Activated naive CD4-positive, alpha-beta T cell treated with anti-CD3 and anti-CD28 coated beads, Interleukin-2, amount 50 U/mL, for 16 hours (primary cell): ENCODE results near the gene OCEL1.
A peak's percentile ranks its signal among the peaks of the same experiment; 100 is the strongest.

Source experiments
- DNase-seq: peaks from one replicate; pipeline ENCODE4 v3.0.0-alpha.2; 2020

Gene OCEL1

DNA sequence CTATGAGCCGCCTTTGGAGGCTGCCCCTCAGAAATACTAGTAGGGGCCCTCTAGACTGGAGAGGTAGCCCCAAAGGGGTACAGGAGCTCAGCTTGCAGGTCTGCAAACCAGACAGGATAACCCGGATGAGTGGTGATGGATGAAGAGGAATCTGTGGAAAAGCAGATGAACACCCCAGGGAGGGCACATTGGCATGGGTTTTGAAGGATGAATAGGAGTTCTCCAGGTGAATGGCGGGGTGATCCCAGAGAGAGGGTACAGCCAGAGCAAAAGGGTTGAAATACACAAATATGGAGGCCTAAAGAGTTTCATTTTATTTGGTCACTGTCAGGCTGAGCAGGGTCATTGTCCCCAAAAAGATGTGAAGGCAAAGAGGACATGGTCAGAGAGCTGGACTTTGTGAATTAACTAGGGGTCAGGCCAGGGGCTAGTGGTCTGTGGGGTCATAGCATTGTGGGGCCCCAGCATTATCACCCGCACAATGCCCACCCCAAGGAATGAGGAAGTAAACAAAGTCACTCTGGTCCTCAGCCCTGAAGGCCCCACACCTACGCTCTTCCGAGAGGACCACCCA is 14.9 kb downstream of the OCEL1 start:
- no peak for DNase-seq

DNA sequence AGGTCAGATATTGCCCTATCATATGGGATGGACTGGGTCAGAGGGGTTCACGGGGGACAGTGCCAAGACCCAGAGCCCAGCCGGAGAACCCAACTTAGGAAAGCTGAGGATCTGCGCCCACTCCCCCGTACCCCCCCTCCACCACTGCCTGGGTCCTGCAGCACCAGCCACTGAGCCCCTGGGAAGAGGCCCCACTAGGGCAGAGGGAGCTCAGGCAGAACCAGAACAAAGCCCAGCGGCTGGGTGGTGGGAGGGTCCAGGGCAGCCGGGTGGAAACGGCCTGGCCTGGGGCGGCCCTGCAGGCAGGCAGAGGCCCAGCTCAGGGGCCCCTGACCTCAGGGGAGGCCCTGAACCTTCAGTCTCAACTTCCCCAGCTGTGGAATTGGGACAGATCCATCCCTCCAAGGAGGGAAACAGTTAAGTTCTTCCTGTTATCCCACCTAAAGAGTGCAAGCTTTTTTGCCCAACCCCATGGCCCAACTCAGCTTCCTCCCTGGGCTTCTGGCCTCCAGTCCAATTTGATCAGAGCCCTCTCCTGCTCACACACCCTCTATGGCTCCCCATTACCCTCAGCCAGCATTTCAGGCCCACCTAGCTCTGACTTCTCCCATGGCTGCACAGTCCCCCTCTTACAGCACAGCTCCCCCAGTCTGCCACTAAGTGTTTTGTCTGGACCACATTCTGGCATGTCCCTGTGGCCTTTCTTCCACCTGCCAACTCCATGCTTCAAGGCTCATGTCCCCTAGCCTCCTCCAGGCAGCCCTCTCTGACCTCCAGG is 16.6 kb downstream of the OCEL1 start:
- no peak for DNase-seq

DNA sequence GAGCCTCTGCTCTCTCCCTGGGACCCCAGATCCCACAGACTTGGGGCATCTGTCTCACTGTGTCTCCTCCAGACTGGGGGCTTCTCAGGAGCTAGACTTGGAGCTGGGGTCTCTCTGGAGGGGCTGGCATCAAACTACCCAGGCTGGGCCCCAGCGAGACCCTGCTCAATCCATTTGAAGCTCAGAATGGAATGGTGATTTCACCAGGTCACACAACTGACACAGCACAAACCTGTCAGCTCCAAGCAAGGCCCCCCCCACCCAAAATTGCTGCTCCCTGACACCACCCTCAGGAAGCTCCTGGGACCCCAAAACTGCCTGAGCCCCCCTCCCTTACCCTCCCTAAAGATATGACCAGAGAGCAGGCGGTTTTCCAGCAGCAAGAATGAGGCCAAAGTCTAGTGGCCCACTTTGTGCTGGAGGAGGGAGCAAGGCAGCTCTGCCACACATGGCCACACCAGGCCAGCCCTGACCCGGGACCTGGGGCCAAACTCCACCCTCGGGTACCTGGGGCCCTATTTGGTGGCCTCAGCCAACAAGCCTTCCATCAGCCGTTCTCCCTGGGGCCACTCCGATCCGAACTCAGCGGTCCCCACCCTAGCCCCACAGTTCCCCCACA is 17.3 kb downstream of the OCEL1 start:
- DNase-seq, result no peak

DNA sequence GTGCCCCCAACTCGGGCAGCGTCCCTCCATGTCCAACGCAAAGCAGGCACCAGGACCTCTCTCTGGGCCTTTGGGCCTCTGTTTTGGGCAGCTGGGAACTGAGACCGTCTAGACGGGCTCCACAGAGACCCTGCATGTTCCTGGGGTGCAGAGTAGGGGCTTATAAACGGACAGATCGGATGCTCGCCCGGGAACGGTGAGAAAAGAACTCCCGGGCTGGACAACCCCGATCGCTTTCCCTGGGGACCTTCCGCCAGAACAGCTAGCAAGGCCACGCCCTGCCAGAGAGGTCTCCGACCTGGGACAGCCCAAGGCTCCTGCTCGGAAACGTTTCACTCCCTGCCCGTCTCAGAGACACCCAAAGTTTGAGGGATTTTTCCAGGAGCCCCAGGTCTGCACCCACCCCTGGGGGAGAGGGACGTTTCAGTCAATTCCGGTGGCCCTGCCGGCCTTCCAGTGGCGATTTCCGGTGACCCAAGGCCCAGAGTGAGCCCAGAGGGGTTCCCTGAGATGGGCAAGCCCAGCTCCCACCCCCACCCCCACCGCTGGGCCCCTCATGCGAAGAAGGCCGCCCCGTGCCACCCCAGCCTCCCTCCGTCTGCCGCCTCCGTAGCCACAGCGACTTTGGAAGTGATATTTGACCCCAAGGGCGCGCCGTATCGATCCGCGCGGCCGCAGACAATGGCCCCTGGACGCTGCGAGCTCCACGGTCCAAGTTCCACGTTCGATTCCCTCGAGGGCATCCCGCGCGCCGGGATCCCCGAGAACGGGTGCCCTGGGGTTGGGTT is 18.0 kb downstream of the OCEL1 start:
- no peak for DNase-seq

DNA sequence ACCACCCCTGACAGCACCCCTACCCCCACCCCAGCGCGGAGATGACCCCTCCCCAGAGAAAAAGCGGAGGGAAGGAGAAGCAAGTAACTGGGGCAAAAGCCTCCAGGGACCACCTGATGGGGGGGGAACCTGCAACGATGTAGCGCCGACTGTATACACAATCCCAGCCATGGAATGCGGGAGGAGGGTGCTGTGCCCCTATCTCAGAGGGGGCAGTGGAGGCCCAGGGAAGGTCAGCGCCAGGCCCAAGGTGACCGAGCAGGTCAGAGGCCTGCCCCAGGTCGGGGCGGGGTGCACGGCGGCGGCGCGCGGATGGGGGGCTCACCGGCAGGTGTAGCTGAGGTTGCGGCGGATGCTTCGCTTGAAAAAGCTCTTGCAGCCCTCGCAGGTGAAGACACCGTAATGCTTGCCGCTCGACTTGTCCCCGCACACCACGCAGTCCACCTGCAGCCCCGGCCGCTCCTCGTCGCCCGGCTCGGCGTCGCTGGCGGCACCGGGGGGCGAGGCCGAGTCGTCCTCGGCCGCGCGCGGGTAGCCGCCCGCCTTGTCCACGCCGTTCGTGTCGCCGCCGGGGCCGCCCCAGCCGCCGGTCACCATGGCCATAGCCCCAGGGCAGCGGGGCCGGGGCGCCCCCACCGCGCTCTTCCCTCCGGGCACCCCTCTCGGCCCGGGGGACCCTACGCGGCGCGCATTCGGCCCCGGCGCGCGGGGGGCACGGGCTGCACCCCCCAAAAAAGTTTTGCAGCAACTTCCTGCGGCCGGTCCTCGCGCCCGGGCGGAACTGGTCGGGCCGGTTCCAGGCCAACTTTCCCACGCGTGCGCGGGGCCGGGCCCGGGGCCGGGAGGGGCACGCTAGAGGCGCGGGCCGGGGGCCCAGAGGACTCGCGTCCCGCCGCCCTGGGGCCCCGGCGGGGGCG is 18.9 kb downstream of the OCEL1 start:
- no peak for DNase-seq

DNA sequence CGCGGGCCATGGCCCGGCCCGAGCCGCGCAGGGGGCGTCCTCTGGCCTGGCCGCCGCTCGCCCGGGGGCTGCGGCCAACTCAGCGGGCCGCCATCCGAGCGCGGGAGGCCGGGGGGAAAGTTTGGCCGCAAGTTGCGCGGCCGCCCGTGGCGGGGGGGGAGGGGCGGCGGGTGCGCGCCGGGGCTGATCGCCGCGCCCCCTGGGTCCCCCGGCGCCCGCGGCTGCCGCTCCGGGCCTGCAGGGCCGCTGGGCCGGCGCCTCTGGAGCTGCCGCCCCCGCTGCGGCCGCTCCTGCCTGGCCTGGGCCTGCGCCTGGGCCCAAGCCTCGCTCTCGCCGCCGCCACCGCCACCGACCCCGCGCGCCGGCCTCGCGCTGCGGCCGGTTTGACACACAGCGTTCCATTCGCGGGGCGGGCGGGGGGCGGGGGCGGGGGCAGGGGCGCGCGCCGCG is 19.5 kb downstream of the OCEL1 start, which contains the start of gene NR2F6:
TSS of gene NR2F6 (minus strand) at position 385 of the 450 bp plus-strand sequence. CDS start 699 bp downstream, outside the sequence.
- no peak for DNase-seq

DNA sequence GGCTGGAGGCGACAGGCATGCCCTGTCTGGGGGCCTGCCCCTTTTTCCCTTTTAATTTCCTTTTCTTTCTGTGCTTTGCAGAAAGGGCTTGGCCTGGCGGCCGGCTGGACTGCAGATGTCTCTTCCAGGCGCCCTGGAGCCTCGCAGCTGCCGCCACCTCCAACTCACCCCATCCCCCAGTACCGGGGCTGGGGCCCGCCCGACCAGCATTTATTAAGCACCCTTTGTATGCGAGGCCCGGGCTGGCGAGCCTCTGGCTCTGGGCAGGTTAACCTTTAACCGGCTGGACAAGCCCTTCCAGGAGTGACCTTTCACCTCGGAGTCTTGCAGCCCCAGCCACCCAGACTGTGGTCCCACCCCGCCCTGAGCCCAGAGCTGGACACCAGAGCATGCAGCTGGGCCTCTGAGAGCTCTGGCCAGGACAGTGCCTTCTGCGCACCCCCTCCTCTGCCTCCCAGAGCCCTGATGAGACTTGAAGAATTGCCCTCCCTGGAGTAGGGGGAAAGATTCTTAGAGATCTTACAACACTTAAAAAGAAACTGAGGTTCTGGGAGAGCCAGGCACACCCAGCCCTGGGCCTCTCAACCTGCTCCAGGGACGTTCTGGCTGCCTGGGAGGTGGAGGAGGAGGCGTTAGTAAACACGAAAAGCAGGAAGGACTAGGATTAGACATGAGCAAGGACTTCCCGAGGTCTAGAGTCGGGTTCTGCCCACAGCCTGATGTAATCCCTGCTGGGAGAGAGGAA is 20.8 kb downstream of the OCEL1 start:
- no peak for DNase-seq

DNA sequence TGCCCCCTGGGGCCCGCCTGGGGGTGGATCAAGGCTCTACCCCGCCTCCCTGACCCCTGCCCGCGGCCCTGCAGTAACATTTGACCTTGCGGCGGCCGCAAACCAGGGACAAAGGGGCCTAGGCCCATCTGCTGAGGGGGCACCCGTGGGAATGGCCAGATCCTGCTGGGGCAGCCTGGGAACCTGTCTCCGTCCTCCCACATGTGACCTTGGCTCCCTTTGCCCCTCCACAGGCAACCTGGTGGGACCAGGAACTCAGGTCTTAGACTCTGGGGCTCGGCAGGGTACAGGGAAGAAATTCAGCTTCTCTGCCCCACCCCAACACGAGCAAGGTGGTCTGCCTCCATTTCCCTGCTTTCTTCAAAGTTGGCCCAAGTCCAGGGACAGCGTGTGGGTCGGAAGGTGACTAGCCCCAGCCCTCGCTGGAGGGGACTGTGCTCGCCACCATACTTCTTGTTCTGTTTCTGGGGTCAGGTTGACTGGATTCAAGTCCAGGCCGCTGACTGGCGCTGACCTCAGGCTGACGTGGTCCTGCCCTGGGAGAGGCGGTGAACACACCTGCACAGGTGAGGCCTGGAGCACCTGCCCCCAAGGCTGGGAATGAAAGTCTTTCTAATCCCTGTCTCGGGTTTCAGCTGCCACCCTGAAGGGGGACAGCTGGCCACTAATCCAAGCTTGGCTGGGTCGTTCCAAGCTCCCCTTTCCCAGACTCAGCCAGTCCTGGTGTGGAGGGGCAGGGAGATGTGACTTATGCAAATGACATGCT is 22.2 kb downstream of the OCEL1 start:
- DNase-seq, result no peak

DNA sequence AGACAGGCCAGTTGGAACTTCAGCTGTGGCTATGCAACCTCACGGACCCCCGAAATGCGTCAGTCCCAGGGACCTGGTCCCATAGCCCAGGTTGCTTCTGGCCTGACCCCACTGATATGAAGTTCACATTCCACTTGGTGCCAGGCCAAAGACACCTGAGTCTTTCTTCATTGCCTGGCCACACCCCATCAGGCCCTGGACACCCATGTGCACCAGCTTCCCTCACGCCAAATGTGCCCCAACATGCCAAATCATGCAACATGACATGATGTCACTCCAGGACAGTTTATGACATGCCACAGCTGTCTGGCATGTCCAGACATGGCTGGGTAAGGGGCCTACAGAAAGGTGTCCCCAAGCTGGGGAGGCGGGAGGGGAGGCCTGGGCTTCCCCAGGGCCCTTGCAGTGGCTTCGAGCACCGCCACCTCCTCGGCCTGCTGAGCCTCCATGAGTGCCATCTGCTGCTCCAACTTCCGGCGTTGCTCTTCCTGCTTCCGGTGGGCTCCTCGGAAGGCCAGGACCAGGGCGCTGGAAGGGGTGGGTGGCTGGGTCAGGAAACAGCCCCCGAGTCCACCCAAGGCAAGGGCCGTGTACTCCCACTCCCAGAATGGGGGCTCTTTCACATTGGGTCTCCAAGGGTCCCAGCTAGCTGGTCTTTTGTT is 24.0 kb downstream of the OCEL1 start:
- DNase-seq, result no peak

DNA sequence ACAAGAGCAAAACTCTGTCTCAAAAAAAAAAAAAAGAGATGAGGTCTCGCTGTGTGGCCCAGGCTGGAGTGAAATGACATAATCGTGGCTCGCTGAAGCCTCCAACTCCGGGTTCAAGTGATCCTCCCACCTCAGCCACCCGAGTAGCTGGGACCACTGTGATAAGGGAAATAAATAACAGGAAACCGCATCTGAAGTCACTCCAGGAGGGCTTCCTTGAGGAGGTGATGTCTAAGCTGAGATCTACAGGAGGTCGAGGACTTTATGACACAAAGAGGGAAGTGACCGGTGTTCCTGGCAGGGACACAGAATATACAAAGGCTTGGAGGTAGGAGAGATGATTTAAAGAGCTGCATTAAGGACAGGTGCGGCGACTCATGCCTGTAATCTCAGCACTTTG is 28.6 kb downstream of the OCEL1 start:
- DNase-seq, result no peak

DNA sequence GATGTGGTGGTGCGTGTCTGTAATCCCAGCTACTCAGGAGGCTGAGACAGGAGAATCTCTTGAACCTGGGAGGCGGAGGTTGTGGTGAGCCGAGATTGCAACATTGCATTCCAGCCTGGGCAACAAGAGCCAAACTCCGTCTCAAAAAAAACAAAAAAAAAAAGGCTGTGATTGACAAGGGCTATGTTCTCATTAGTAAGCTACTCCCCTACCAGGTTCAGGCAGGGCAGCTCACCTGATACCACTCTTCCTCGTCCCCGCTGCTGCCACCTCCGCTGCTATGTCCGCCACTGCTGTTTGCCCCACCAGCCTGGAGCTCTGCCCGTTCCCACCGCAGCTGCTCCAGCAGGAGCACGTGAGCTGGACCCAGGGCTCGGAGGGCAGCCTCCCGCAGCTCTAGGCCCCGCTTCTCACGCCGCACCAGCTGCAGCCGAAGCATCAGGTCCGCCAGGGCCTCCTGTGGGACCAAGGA is 29.2 kb downstream of the OCEL1 start:
- DNase-seq, result no peak

DNA sequence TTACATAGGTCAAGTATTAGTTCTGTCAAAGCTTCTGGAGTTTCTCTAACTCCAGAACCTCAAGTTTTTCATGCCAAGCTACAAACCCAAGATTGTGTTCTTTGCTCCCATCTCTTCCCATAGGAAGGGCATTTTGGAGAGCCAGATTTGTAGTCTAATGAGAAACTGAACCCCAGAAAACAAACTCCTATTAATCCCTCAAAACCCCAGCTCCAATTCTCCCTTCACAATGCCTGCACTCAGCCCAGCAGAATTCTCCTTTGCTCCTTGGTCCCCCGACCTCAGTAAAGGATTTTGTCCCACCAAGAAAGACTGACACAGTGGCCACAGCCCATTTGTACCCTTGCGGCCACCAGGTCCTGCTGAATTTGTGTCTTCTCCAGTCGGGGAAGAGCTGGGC is 30.1 kb downstream of the OCEL1 start:
- no peak for DNase-seq

DNA sequence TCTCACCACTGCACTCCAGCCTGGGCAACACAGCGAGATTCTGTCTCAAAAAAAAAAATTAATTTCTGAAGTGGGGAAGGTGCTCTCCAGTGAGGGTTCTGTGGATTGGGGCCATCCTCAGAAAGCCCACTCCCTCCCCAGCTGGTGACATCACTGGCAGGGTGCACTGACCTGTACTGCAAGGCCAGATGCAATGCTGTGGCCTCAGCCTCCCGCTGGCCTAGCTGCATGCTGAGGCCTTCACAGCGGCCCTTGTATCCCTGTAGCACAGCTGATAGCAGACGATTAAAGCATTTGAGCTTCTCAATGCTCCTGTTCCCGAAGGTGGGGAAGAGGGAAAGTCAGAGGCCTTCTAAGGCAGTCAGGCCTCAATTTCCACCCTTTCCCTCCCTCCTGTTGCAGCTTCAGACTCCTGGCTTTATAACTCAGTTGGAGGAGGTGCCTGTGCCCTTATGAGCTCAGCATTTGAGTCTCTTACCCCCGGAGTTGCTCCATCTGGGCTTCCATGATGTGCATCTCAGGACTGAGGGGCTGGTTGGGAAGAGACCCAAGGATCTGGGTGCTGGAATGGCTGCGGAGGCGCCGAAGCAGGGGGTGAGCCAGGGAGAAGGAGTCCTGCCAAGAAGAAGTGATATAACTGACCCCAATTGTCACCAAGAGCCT is 33.2 kb downstream of the OCEL1 start:
- DNase-seq, result no peak

DNA sequence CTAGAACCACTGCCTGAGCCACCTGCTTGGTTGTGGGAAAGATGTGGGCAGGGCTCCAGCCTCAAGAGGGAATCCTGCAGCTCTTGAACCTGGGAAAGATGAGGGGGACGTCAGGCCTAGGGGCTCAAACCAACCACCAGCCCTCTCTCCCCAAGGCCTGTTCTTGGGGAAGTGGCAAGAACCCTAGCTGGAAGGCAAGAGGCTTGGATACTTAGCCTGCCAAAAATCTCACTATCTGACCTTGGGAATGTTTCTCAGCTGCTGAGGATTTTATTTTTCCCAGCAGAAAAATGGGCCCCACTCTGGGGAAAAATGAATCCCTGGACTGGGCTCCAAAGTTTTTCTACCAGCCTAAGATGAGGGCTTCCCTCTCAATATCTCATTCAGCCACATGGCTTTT is 33.9 kb downstream of the OCEL1 start:
- DNase-seq, result no peak

DNA sequence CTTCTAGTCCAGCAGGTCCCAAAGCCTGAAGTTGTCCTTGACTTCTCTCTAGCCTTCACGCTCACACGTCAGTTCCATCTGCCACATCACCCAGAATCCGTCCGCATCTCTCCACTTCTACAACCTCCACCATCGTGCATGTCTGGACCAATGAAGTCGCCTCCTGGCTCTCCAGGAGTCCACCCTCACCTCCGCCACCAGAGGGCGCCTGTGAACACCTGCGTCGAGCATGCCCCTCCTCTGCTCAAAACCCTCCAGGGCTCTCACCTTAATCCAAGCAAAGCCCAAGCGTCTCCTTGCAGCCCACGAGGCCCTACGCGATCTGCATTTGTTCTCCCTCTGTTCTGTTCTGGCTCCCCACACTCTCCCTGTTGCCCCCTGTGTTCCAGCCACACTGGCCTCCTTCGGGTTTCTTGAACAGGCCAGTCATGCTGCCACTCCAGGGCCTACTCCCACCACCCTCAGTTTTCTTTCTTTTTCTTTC is 34.9 kb downstream of the OCEL1 start:
- peak; percentile 90 for DNase-seq

DNA sequence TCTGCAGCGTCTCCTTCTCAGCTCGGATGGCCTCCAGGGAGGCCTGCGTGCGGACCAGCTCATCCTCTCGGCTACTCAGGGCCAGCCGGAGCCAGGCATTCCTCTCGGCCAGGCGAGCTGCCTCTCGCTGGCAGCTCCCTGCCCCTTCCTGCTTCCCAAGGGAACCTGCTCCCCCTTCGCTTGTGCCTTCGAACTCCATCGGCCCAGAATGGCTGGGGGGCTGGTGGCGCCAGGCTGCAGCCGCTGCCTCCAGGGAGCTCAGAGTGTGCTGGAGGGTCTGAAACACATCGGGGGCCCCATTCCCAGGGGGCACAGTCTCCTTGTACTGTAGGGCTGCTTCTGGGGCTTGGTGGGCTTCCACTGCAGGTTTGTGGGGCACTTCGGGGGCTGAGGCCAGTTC is 36.5 kb downstream of the OCEL1 start:
- DNase-seq, result no peak

DNA sequence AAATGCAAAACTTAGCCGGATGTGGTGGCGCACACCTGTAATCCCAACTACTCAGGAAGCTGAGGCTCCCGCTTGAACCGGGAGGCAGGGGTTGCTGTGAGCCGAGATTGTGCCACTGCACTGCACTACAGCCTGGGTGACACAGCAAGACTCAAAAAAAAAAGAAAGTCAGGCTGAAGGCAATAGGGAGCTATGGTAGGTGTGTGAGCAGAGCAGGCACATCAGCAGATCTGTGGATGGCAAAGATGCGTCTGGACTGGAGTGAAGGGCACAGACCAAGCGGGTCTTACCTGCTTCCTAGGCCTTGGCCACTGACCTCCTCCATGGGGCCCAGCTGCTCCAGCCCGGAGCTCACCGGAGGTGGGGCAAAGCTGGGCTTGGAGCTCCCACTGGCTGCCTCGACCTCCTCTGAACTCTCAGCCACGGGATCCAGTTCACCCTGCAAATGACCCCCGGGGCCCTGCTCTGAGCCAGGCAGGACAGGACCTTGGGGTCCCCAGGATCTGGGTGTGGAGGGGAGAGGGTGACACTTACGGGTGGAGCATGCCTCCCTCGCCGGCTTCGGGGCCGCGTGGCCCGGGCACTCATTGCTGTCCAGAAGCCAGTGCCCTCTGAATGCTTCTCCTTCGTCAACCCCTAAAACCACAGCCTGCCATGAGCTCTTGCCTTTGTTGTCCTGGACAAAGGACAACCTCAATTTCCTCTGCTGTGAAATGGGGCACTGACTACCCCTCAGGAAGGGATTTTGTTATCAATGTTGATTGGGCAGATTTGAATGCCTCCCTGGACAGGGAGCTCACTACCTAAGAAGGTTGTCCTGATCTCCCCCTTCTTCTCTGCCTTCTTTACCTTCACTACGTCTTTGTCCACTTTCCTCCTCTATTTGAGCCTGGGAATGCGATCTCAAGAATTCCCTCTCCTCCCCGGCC is 38.0 kb downstream of the OCEL1 start:
- no peak for DNase-seq

DNA sequence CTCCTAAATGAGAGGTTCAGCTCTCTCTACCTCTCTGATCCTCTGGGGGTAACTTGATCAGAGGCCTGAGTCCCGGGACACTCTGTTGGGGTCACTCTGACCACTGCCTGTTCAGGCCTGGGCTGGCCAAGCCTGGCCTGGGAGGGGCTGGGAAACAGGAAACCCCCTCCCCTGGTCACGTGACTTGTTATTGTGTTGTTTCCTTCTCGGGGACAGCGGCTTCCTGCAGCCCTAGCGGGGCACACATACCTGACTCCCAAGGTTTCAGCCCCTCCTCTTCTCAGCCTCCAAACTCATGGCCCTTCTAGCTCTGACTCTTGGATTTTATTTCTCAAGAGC is 38.6 kb downstream of the OCEL1 start, which contains the start of gene USHBP1:
TSS of gene USHBP1 (minus strand) at position 105 of the 339 bp plus-strand sequence. CDS start 446 bp downstream, outside the sequence.
- DNase-seq, result no peak
